ENCODE results near the gene BRD1.
"Not testable (repeated sequence)": the region's sequence is repeated elsewhere in the genome, so short reads cannot be mapped to it uniquely, and the experiment has no call there.

The BRD1 gene

DNA sequence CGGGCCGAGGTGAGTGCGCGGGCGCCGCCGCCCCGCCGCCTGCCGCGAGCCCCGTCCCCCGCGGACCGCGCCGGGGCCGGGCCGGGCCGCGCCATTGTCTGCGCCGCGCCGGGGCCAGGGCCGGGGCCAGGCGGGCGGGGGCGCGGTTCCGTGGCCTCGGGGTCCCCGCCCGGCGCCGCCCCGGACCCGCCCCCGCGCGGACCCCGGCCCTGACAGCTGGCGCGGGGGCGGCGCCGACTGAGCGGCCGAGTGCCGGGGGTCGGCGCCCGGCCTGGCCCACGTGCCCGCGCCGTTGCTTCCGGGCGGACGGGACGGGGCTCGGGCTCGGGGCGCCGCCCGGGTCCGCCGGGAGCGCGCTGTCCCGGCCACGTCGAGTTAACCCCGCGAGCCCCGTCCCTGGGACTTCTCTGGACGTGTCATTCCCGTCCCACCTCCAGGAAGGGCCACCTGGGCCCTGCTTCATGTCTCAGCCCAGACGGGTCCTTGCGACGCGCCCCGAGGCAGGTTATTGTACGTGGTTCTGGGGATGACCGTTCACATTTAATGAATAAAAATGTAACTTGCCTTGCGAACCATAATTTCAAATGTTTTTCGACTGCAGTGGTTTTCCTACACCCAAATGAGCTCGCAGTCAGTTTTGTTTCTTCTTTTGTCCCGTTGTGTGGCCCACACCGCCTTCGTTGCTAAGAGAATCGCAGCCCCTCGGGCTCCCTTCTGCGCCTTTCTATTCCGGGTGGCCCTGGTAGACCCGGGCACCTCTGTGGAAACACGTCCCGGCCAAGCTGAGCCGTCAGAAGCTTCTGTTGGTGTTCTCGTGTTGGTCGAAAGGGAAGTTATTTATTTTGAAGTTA lies 26.5 kb upstream of the BRD1 start:
- DNase-seq (ENCODE audit: low read depth), result no peak

DNA sequence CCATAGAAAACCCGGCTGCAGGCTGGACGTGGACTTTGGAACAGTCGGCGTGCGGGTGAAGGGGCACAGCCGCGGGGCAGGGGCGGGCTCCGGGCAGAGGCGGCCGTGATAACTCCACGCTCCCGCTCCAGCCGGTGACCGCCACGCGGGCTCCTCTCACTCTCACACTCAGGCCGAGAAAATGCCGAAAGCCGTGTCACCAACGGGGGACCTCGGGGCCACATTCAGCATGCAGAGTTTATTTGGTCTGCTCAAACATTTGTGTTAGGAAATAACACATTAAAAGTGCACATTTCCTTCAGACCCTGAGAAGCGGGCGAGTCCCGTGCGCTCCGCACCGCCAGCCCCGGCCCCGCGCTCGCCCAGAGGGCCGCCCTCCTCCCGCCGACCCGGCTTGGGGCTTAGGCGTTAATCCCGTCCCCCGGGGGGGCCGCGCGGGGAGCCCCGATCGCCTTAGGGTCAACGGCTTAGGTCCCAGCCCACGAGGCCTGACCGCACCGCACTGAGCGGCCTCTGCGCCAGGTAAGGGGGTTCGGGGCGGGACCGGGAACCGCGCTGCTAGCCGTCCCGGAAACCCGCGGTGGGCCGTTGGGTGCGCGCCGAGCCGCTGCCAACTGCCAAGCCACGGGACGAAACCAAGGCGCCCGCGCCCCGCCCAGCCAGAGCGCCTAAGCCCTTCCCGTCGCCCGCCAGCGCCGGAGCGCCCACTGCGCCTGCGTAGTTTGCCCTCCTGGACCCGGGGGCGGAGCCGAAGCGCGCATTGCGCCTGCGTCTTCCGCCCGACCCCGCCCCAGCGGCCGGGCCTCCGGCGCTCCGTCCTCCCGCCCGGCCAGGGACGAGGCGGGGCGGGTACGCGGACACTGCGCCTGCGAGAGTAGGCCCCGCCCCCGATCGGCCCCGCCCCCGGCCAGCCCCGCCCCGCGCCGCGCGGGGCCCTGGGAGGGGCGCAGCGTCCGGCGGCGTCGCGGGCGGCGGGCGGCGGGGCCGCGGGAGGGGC lies 25.5 kb upstream of the BRD1 start, which contains the start of gene ZBED4:
Gene ZBED4 (plus strand): TSS at position 947 of the 997 bp plus-strand sequence. CDS start 29,819 bp downstream, outside the sequence.
- peak; percentile 55 for DNase-seq (ENCODE audit: low read depth)

DNA sequence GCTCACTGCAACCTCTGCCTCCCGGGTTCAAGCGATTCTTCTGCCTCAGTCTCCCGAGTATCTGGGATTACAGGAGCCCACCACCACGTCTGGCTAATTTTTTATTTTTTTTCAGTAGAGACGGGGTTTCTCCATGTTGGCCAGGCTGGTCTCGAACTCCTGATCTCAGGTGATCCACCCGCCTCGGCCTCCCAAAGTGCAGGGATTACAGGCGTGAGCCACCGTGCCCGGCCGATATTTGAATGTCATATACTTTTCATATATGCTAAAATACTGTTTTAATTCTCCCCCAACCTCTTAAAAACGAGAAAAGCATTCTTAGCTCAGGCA lies 24.9 kb upstream of the BRD1 start:
- DNase-seq (ENCODE audit: low read depth), result not testable (repeated sequence)

DNA sequence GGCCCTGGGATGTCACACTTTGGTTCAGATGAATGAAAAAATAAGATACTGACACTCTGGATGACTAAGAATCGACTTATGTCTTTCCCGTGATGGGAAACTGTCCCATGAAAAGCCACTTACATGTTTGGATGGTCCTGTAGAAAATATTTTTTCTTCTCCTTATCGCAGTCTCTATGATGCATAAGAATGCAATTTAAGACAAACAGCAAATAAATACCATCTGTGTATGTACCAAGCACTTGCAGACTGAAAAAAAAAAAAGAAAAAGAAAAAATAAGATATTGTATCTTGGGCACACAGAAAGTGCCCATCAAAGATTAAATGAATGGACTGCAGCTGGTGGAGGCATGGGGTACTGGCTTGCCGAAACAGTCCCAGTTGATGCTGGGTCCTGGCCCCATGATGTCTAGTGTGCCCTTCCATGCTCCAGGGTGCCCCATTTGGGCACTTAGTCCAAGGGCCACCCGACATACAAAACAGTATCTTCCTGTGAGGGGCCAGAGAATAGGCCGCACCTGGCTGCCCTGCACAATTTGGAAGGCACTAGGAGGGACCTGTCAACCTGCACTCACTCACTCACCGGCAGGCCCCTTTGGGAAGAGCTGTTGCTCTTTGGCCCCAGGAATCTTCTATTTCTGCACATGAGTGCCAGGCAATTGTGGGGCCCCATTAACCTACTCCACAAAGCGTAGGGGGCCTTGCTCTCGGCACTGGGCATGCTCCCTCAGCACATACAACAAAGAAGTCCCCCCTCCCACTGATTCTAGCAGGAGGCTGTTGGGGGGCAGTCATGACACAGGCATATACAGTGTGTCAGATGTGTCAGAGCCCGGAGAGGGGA lies 23.5 kb upstream of the BRD1 start:
- no peak for DNase-seq (ENCODE audit: low read depth)

DNA sequence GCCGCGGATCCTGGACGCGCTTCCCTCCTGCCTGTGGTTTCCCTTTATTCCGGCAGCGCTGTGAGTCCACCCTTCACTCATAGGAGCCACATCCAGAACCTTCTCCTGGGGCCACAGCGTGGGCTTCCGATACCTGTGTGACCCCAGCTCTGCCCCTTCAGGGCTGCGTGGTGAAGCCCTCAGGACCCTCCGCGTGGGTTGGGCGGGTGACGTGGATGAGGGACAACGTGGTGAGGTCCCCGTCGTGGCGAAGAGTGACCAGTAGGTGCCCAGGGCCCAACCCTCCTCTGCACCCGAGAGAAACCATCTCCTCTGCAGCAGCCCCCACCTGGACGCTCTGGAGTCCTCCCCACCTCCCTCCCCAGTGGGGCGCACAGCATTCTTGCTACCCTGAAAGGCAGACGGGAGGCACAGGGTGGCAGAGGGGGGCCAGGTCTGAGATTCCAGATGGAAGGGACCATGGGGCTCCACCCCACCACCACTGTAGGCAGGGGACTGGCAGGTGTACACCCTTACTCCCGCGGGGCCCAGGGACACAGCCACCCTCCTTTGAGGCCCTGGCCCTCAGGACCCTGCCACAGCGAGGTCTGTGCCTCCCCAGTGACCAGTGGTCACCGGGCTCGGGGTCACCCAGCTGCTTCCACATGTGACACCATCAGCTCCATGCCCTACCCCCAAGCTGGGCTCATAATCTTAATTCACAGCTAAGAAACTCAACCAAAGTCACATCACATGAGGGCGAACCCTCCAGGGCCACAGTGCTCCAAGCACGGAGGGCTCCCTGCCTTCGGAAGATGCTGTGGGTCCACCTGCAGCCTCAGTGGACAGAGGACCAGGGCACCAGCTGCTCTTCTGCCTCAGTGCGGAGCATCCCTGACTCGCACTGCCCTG lies 22.6 kb upstream of the BRD1 start:
- no peak for DNase-seq (ENCODE audit: low read depth)

DNA sequence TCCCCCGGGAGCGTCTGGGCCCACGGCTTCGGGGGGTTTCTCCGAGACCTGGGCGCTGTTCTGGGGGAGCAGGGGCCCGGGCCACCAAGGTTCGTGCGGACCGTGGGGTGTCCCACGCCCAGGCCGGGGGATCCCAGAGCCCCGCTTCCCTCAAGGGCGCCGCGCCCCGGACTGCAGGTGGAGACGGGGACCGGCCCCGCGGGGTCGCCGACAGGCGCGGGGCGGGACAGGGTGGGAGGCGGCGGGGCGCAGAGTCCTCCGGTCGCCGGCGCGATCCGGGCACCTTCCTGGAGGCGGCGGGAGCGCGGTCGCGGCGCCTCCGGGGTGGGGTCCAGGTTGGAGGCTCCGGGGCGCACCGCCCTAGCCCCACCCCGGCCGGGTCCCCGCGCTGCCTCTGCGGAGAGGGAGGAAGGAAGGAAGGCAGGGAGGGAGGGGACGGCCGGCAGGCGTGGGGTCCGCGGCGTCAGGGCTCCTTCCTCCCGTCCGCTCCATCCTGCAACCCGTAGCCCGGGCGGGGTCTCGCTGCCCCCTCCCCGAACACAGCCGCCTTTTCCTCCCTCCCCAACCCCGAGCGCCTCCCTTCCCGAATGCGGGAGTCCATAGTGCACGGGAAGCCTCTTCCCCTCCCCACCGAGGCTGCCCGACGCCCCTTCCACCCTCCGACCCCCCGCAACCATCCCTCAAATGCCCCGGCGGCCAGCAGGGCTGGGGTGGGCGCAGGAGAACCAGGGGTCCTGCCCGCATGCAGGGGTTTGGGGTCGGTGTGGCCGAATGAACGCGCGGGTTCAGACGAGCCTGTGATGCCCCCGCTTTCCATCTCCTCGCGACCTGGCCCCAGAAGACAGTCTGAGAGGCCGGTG lies 21.7 kb upstream of the BRD1 start:
- no peak for DNase-seq (ENCODE audit: low read depth)

DNA sequence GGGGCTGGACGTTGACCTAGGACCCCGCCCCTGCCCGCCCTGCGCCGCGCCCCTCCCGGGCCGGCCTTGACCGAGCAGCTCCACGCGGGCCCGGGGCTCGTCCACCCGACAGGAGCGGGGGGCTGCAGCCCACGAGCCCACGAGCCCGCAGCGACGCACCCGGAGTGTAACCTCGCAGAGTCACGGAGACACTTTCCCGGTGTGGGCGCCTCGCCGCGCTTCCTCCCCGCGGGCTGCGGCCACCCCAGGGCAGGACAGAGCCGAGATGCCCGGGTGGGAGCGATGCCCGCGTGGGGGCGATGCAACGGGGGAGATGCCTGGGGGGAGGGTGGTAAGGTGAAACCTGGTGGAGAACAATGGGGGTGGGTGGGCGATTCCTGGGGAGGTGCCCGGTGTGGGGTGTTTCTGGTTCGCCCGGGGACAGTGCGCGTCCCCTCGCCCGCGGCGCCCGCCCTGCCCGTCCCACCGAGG lies 21.1 kb upstream of the BRD1 start:
- DNase-seq (ENCODE audit: low read depth), result no peak

DNA sequence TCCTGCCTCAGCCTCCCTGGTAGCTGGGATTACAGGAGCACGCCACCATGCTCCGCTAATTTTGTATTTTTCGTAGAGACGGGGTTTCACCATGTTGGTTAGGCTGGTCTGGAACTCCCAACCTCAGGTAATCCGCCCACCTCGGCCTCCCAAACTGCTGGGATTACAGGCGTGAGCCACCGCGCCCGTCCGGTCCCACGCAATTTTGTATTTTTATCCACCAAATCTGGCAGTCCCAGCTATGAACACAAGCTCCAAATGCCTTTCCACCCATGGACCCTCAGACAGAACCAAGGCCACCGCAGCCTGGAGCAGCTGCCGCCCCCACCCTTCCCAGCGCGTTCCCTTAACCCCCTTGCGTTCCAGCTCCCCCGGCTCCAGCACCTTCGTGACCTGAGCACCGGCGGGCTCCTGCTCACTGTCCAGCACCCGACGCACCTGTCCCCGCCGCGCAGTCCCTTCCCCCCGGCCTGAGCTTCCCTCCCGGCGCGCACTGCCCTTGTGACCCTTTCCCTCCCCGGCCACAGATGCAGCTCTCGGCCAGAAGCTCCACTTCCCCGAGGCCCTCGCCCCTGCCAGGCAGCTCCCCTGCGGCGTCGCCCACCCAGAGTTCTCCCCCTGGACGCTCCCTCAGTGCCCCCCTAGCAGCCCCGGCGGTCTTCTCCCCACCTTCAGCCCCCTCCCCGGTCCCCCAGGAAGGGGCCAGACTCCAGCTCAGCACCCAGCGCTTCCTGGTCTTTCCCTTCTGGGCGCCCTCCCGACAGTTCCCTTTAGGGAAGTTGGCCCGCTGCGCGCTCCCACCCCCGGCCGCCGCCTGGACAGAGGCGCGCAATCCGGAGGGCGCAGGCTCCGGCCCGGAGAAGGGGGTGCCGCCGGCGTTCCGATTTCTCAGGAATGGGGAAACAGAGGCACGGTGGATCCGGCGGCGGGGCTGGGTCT lies 20.3 kb upstream of the BRD1 start:
- no peak for DNase-seq (ENCODE audit: low read depth)

DNA sequence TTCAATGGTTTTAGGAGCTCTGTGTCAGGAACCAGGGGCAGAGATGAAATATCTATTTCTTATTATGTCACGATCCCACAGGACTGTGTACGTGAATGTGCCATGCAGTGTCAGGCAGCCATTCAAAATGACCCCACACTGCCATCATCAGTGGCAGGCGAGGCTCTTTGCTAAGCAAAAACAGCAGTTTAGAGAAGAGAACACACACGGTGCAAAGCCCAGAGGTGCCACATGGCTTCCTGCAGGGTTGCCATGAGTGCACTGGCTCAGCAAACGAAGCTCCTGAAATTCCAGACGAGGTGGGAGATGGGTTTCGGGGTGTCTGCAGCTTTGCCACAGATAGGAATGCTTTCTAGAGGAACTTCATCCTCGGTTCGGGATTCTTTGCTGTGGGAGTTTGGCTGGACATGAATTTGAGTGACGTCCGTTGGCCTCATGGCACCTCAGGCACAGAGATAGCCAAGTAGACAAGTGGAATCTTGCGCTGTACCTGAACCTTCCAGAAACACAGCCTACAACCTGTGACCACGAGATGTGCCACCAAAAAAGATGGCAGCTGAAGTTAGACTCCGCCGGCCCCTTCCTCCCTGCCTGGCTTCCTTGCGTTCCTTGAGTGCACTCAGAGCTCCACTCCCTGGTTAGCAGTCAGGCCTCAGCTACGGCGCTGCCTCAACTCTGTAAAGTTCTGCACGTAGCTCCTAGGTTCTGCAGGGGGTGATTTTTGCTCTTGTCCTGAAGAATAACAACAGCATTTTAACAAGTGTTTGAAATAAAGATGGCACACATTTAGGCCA lies 18.2 kb upstream of the BRD1 start:
- DNase-seq (ENCODE audit: low read depth), result no peak

DNA sequence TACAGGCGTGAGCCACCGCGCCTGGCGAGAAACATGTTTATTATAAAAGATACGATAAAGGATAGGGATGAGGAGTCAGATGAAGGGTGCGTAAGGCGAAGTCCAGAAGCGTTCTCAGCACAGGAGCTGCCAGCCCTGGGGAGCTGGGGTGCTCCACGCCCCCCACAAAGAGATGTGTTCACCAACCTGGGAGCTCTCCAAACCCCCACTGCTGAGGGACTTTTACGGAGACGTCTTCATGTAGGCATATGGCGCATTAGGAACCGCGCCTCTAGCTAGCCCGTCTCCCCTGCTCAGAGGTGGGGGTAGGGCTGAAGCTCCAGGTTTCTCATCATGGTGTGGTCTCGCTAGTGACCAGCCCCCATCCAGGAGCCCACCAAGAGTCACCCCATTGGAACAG lies 17.6 kb upstream of the BRD1 start:
- no peak for DNase-seq (ENCODE audit: low read depth)

DNA sequence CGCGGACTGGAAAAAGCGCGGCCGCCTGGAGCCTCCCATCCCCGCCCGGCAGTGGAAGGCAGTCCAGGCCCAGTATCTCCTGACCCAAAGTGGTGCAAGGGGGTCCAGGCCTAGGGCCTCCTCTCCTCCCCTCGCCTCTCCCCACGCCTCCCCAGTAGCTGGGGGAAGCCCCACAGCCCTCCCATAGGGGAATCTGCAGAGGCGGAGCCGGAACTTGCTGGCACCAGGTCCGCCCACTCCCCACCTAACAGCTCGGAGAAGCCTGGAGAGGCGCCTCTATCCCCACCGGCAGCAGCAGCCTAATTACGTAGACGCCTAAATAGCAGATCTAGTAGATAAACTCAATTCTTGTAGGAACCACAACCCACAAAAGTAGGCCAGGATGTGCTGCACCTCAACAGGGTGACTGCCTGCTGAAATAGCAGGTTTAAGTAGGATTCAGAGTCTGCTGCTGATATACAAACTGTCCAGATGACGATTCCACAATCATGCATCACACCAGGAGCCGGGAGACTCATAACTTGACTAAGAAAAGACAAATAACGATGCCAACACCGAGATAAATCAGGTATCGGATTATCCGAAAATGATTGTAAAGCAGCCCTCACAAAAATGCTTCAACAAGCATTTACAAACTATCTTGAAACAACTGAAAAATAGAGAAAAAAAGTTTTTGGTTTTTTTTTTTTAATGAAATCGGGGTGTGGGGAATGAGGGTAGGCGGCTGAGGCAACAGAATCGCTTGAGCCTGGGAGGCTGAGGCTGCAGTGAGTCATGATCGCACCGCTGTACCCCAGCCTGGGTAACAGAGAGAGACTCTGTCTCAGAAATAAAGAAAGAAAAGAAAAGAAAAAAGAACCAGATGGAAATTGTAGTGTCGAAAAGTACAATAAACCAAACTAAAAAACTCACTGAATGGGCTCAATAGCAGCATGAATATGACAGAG lies 11.4 kb upstream of the BRD1 start:
- no peak for DNase-seq (ENCODE audit: low read depth)

DNA sequence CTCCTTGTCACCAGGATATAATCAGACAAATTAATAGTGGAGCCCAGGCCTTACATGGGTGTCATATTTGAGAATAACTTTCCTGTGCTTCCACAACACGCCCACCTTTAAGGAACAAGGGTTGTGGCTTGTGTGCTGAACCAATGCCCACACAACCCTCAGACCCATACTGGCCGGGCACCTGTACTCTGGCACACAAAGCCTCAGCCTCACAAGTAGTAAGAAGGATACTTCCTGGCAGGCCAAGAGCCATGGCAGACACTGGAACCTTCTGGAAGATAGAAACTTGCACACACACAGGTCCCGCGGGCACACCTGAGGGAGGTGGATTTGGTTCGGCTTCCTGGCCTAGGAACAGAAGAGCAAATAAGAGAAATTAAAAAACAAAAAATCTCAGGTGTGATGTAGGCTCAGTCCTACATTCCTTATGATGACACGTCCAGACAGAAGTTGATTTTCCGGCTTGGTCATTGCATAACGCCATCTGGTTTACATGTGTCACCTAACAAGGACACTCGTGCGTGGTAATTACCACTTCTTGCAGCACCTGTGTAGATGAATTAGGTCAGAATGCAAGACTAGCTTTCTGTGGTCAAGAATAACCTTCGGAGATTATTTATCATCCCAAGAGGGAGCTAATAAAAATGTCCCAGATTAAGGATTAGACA lies 5.8 kb upstream of the BRD1 start:
- DNase-seq (ENCODE audit: low read depth), result no peak

DNA sequence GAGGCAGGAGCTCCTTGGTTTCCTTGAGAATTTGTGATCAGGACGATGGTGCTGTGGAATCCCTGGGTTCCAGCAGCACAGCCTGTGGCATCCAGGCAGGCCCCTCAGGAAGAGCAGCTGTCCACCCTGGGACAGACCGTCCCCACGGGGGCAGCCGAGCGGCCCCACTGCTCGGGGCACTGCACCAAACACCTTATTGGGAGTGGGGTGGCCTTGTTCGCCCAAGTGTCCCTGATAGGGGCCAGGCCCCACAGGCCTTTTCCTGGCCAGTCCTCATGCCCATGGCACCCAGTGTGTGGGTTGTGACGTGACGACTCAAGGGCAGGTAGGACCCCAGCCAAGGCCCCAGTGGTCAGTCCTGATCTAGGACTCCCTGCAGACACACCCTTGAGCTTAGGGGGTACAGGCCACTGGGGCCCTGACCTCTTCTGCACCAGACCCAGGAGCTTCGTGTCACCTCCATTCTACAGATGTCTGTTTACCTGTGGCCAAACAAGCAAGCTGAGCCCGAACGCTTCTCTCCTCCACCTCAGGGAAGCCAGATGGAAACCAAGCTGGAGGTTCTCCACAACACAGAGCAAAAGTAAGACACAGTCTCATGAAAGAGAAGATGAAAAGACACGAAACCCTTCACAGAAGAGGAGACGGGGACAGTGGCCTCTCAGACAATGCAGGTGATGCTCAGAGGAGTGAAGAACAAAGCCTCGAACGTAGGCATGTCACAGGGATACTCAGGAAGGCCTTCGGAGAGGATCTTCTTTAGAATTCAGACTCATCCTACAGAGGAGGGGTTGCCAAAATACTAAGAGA lies 1.6 kb upstream of the BRD1 start:
- no peak for DNase-seq (ENCODE audit: low read depth)

DNA sequence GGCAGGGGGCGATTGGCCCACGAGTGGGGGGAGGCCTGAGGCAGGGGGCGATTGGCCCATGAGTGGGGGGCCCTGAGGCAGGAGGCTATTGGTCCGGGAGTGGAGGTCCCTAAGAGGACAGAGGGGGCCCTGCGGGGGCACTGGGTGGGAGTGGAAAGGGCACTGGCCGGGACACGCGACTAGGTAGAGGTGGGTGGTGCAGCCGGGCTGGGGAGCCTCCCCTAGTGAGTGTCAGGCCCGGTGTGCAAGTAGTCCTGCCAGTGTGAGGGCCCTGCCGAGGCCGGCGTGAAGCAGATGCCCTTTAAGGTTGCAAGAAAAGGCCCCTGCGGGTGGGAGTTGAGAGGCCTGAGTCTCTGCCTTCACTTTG lies 909 bp upstream of the BRD1 start:
- no peak for DNase-seq (ENCODE audit: low read depth)

DNA sequence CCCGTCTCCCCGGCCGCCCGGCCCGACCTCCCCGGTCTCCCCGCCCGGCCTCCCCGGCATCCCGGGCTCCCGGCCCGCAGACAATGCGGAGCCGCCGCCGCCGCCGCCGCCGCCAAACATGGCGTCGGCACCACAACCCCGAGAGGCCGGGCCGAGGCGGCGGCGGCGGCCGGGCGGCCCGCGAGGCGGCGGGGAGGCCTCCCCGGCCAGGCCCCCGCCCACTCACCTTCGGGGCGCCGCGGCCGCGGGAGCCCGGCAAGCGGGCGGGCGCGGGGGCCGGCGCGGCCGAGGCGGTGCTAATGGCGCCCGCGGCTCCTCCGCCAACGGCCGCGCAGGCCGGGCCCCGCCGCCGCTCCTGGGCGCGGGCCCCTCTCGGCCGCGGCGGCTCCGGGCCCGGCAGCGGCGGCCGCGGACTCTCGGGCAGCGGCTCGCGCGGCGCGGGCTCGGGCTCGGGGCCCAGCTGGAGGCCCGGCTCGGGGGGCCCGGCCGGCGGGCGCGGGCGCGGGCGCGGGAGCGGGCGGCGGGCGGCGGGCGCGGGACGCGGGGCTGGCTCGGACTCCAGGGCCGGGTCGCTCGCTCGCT lies 311 bp downstream of the BRD1 start:
- DNase-seq (ENCODE audit: low read depth), result no peak

Measured in non-pigmented ciliary epithelial cell (primary cell).